SH-SY5Y (cell line): ENCODE results near the gene UAP1L1.

Experiments used
- GATA2 ChIP-seq: IDR thresholded peaks from 2 replicates; pipeline ENCODE4 v1.6.1; 2011; ENCODE audit warnings: mild to moderate bottlenecking, low read depth, low read length
- GATA3 ChIP-seq: IDR thresholded peaks from 2 replicates; pipeline ENCODE4 v1.6.1; 2011; ENCODE audit warnings: low read depth, mild to moderate bottlenecking, low read length, moderate library complexity

DNA sequence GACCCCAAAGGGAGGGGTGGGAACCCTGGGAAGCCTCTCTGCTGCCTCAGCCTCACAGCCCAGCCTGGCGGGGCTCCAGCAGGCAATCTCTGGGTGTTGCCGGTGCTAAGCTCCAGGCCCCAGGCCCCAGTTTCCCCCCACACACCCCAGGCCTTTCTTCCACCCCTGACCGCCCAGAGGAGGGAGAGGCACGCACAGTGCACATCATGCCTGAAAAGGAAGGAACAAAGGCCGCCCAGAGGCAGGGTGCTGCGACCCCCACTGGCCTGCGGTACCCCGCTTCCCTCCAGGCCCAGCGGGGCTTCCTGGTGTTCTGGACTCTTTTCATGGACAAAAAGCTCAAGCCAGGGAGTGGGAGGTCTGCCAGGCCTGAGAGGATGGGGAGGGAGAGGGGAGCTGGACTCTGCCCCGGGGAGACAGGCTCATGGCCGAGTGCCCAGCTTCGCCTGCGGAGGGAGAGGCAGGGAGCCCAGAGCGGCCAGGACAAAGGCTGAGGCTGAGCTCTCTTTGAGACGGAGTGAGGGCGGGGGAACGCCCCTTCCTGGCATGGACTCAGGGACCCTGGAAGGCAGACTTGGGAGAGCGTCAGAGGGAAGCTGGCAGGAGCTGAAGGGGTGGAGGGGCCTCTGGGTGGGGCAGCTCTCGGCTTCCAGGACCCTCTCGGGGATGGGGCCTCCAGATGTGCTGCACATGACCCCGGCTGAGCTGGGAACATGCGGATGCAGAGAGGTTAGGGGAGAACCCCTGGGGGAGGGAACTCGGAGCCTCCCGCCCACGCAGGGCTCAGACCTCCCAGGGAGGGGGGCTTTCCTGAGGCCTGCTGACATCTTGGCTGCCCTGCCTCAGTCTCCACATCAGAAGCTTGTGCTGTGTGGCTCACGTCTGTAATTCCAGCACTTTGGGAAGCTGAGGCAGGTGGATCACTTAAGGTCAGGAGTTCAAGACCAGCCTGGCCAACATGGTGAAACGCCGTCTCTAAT lies 21.6 kb upstream of the UAP1L1 start:
- TF ChIP-seq GATA2 (no peak), GATA3 (no peak)
